ENCODE measurements around the gene ATP12A. TPM values are rescaled to one million over a fixed set of nuclear protein-coding genes. Genes with fewer than 3 reads are reported as not detected.
"Not testable (repeated sequence)": the region's sequence is repeated elsewhere in the genome, so short reads cannot be mapped to it uniquely, and the experiment has no call there.

ATP12A gene
- total RNA-seq, 1 donor from 2014 or later = not detected

GRCh38 chr13:24718192-24718965, 38.2 kb downstream of the ATP12A start:
- intact Hi-C loops (cut with DNase I) = no loop called here
- no peak for DNase-seq (ENCODE audit: low spot score)

- intact Hi-C loops (cut with DNase I) = no loop called here
- DNase-seq (ENCODE audit: low spot score) = no peak
Measured at GRCh38 chr13:24719139-24719538, 38.9 kb downstream of the ATP12A start.

- DNase-seq (ENCODE audit: low spot score) = no peak
- intact Hi-C loops (cut with DNase I) = no loop called here
Measured at GRCh38 chr13:24723206-24723605, 43.0 kb downstream of the ATP12A start.

- intact Hi-C loops (cut with DNase I) = no loop called here
- no peak for DNase-seq (ENCODE audit: low spot score)
Measured at GRCh38 chr13:24724714-24725113, 44.5 kb downstream of the ATP12A start.

GRCh38 chr13:24725379-24725778, 45.2 kb downstream of the ATP12A start:
- DNase-seq (ENCODE audit: low spot score) = no peak
- intact Hi-C loops (cut with DNase I) = no loop called here

- intact Hi-C loops (cut with DNase I) = loop anchor here (2.0 kb wide), 1 partner anchor 33 kb away; no protein-coding TSS in a partner anchor
- no peak for DNase-seq (ENCODE audit: low spot score)
Measured at GRCh38 chr13:24727731-24728601, 47.8 kb downstream of the ATP12A start.

GRCh38 chr13:24730873-24731567, 50.8 kb downstream of the ATP12A start:
- intact Hi-C loops (cut with DNase I) = loop anchor here (5.0 kb wide), 1 partner anchor 154 kb away; no protein-coding TSS in a partner anchor
- DNase-seq (ENCODE audit: low spot score) = not testable (repeated sequence)

GRCh38 chr13:24734950-24735349, 54.7 kb downstream of the ATP12A start:
- no peak for DNase-seq (ENCODE audit: low spot score)
- intact Hi-C loops (cut with DNase I) = loop anchor here (5.0 kb wide), 1 partner anchor 158 kb away; no protein-coding TSS in a partner anchor

- intact Hi-C loops (cut with DNase I) = no loop called here
- no peak for DNase-seq (ENCODE audit: low spot score)
Measured at GRCh38 chr13:24737042-24737441, 56.8 kb downstream of the ATP12A start.

GRCh38 chr13:24738366-24738847, 58.2 kb downstream of the ATP12A start:
- intact Hi-C loops (cut with DNase I) = no loop called here
- DNase-seq (ENCODE audit: low spot score) = no peak

GRCh38 chr13:24740014-24740890, 60.0 kb downstream of the ATP12A start:
- DNase-seq (ENCODE audit: low spot score) = no peak
- intact Hi-C loops (cut with DNase I) = no loop called here

- intact Hi-C loops (cut with DNase I) = no loop called here
- DNase-seq (ENCODE audit: low spot score) = no peak
Measured at GRCh38 chr13:24741016-24741662, 60.9 kb downstream of the ATP12A start.

- intact Hi-C loops (cut with DNase I) = no loop called here
- no peak for DNase-seq (ENCODE audit: low spot score)
Measured at GRCh38 chr13:24741791-24742190, 61.6 kb downstream of the ATP12A start.

GRCh38 chr13:24742294-24742693, 62.1 kb downstream of the ATP12A start:
- no peak for DNase-seq (ENCODE audit: low spot score)
- intact Hi-C loops (cut with DNase I) = no loop called here

- intact Hi-C loops (cut with DNase I) = no loop called here
Measured at GRCh38 chr13:24742977-24743376, 62.8 kb downstream of the ATP12A start.

GRCh38 chr13:24744247-24744646, 64.0 kb downstream of the ATP12A start:
- intact Hi-C loops (cut with DNase I) = no loop called here
- DNase-seq (ENCODE audit: low spot score) = no peak

More at GRCh38 chr13:24742977-24743376, 62.8 kb downstream of the ATP12A start:
- no peak for DNase-seq (ENCODE audit: low spot score)

GRCh38 chr13:24745516-24745860, 65.3 kb downstream of the ATP12A start:
- intact Hi-C loops (cut with DNase I) = no loop called here
- DNase-seq (ENCODE audit: low spot score) = no peak

GRCh38 chr13:24745861-24746617, 65.8 kb downstream of the ATP12A start:
- intact Hi-C loops (cut with DNase I) = no loop called here
- DNase-seq (ENCODE audit: low spot score) = no peak
